Mesothelial cell of epicardium (in vitro differentiated cells): Measurements from ENCODE around the gene ACY1. TPM values are rescaled to one million over a fixed set of nuclear protein-coding genes. Genes with fewer than 3 reads are reported as not detected.

Experiments
- DNase-seq, 2 experiments: peaks; one replicate each; pipeline ENCODE4 v3.0.0; 2021; ENCODE audit warnings: low spot score in 2 of 2; ENCODE audit not compliant: unreplicated experiment in 2 of 2
- H3K27ac Mint-ChIP-seq: 2 replicates; pipeline ENCODE4 v1.8.0; 2021; ENCODE audit warnings: mixed read lengths
- H3K27me3 Mint-ChIP-seq: 2 replicates; pipeline ENCODE4 v1.8.0; 2021; ENCODE audit warnings: low read depth, mixed read lengths
- H3K36me3 Mint-ChIP-seq: 2 replicates; pipeline ENCODE4 v1.8.0; 2021; ENCODE audit warnings: mixed read lengths
- H3K4me1 Mint-ChIP-seq: 2 replicates; pipeline ENCODE4 v1.8.0; 2021; ENCODE audit warnings: mixed read lengths
- H3K4me3 Mint-ChIP-seq: 2 replicates; pipeline ENCODE4 v1.8.0; 2021; ENCODE audit warnings: mild to moderate bottlenecking, moderate library complexity, mixed read lengths
- H3K9me3 Mint-ChIP-seq: 2 replicates; pipeline ENCODE4 v1.8.0; 2021; ENCODE audit warnings: mixed read lengths
- total RNA-seq: library from RNA; stranded (reverse); gene quantifications from 3 replicates; pipeline ENCODE4 v1.2.1, GENCODE V29; 2021
- TF ChIP-seq, protein P1 (sequence below): fragments of 200-600 bp; sonication (generic); IDR thresholded peaks from one replicate; pipeline ENCODE4 v1.5.0; 2021; ENCODE audit warnings: antibody characterized with exemption; ENCODE audit not compliant: unreplicated experiment

The ACY1 gene
- 47.8 to 59.0 TPM (median 58.7 TPM) in 3 replicates for total RNA-seq

DNA sequence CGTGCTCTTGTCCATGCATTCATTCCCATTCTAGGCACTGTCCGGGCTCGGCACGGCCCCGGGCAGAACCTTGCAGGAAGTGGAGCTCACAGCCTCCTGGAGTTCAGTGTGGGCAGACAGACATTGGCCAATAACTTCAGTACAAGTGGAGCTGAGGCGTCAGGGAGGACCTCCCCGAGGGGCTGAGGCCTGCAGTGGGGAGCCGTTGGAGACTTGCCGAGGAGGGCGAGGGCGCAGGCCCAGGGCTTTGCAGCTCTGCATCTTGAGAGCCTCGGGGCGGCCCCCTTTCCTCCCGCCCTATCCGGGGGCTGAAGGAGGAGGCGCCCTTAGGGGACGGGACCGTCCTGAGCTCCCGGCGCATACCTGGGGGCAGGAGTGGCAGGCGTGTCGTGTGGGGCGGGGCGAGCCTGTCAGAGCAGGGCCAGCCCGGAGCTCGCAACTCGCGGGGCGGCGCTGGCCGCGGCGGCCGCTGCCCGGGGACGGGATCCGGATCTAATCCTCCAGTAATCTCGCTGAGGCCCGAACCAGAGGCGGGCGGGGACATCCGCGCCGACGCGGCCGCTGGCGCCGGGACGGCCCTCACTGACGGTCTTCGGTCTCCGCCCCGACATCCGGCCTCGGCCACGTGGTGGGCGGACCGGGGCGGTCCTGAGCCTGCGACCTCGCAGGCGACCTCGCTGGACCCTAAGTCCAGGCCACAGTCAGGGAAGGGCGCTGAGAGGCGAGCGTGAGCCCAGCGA, at the start of gene ACY1:
Gene ACY1, plus strand, starts transcription at position 698 of the 740 bp plus-strand sequence. CDS start 530 bp downstream, outside the sequence.
- DNase-seq = peak; percentile 71 to 85
- no peaks in the 10 kb centered on the region for H3K27me3 Mint-ChIP-seq
- no peaks in the 10 kb centered on the region for H3K9me3 Mint-ChIP-seq
- H3K4me3 Mint-ChIP-seq = peak within 1 kb of the TSS; percentile 77
- TF ChIP-seq, protein P1, sequence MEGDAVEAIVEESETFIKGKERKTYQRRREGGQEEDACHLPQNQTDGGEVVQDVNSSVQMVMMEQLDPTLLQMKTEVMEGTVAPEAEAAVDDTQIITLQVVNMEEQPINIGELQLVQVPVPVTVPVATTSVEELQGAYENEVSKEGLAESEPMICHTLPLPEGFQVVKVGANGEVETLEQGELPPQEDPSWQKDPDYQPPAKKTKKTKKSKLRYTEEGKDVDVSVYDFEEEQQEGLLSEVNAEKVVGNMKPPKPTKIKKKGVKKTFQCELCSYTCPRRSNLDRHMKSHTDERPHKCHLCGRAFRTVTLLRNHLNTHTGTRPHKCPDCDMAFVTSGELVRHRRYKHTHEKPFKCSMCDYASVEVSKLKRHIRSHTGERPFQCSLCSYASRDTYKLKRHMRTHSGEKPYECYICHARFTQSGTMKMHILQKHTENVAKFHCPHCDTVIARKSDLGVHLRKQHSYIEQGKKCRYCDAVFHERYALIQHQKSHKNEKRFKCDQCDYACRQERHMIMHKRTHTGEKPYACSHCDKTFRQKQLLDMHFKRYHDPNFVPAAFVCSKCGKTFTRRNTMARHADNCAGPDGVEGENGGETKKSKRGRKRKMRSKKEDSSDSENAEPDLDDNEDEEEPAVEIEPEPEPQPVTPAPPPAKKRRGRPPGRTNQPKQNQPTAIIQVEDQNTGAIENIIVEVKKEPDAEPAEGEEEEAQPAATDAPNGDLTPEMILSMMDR = no peak
- H3K27ac Mint-ChIP-seq = peak within 1 kb of the TSS; percentile 99
- H3K4me1 Mint-ChIP-seq = peaks cover 23% of the 10 kb centered on the region
- peaks cover 3% of the 10 kb centered on the region for H3K36me3 Mint-ChIP-seq

DNA sequence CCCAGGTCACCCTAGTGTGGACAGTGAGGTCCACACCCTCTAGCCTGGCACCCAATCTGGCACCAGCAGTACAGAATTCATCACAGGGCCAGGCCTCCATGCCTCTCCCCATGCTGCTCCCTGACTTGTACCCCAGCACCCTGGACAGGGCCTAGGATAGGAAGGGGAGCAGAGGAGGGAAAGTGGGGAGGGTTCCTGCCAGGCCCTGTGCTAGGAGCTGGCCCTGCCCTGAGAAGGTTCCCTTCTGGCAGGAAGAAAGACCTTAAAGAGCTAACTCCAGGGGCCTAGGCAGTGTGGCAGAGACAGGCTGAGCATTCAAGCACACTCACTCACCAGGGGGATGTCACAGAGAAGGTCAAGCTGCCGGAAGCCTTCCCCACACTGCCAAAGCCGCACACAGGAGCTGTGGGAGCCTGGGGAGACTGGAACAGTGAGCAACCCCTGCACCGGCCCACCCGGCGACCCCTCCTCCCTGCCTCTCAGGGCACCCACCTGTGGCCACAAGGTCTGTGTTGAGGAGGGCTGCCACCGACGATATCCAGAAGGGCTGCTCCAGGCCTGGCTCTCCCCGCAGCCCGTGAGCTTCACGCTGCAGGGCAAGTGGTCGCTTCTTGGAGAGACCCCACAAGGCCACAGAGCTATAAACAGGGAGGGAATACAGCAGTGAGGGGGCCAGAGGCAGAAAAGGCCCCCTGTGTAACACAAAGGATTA, 49.0 kb upstream of the ACY1 start:
- DNase-seq = peak in 1 of 2 experiments; percentile 11
- Mint-ChIP-seq H3K4me3 (no peak overlapping the region), H3K4me1 (no peaks in the 10 kb centered on the region), H3K27me3 (no peaks in the 10 kb centered on the region), H3K27ac (no peak overlapping the region), H3K36me3 (peaks cover 17% of the 10 kb centered on the region), H3K9me3 (no peaks in the 10 kb centered on the region)
- TF ChIP-seq, protein P1 = no peak

DNA sequence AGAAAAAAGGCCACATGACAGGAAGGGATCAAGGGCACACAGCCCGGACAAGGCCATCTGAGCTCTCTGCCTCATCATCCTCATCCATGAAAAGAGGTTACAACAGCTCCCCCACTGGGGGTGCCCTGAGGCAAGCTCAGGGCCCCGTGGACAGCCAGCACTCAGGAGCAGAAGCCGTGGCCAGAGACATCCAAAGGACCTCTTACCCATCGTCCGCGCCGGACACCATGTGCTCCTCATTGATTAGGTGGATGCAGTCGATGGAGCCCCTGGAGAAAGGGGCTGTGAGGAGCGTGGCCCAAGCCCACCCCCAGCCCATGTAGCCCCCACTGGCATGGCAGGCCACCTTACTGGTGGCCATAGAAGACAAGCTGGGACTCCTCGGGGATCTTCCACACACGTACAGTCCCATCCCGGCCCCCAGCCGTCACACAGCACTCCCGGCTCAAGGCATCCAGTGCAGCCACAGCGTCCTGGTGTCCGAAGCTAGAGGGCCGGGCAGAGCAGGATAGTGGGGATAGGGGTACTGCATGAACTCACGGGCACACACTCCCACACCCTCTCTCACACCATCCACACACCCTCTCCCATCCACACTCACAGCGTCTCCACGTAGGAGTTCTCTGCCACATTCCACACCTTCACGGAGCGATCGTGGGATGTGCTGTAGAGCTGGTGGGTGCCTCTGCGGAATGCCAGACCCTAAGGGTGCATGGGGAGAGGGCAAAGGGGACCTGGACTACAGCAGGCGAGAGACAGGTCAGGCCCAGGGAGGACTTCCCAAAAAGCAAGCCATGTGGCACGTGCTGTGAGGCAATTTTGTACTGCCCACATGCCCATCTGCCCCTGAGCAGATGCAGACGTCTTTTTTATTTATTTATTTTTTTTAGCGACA, 48.1 kb upstream of the ACY1 start:
- no peak overlapping the region for H3K4me3 Mint-ChIP-seq
- DNase-seq = peak in 1 of 2 experiments; percentile 7

DNA sequence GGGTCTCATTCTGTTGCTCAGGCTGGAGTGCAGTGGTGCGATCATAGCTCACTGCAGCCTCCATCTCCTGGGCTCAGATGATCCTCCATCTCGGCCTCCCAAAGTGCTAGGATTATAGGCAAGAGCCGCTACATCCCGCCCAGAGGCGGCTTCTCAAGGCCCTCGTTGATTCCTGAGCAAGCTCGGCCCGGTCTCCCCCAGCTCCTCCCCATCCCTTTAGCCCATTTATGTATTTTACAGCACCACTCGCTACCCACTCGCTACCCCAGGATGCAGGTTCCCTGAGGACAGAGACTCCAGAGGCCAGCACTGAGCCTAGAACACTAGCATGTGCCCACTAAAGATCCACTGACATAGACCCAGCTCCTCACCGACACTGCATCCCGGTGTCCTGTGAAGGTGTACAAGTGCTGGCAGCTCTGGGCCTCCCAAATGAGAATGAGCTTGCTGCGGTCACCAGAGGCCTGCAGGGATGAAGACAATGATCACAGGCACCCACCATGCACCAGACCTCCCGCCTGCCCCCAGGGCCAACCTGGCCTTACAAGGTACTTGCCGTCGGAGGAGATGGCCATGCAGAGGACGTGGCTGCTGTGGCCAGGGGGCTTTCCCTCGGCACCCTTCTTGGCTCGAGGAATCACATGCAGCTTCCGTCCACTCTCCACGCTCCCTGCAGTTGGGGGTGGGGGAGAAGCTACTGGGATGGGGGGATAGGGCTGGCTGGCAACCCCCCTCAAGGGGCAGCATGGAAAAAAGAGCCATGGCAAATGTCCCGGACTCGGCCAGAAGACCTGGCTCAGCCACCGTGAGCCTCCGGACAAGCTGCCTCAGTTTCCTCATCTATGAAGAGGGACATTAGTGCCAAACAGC, 47.2 kb upstream of the ACY1 start:
- Mint-ChIP-seq H3K9me3 (no peaks in the 10 kb centered on the region), H3K4me1 (peaks cover 9% of the 10 kb centered on the region), H3K27ac (no peak overlapping the region), H3K27me3 (no peaks in the 10 kb centered on the region), H3K36me3 (peaks cover 17% of the 10 kb centered on the region), H3K4me3 (no peak overlapping the region)
- TF ChIP-seq, protein P1 = no peak
- DNase-seq = peak in 1 of 2 experiments; percentile 9

More for the DNA sequence above, 48.1 kb upstream of the ACY1 start:
- no peak overlapping the region for H3K27ac Mint-ChIP-seq
- H3K36me3 Mint-ChIP-seq = peaks cover 17% of the 10 kb centered on the region
- no peaks in the 10 kb centered on the region for H3K9me3 Mint-ChIP-seq
- TF ChIP-seq, protein P1 = no peak
- H3K27me3 Mint-ChIP-seq = no peaks in the 10 kb centered on the region
- H3K4me1 Mint-ChIP-seq = peaks cover under 1% of the 10 kb centered on the region
